ENCODE data around the gene TMEM132D.

Gene TMEM132D

GRCh38 chr12:129675496-129675895 lies 228.3 kb downstream of the TMEM132D start:
- ChIA-PET POLR2A (ENCODE audit: low non-redundant PET) (no interaction called here), CTCF (no interaction called here)
- TF ChIP-seq, protein P1, sequence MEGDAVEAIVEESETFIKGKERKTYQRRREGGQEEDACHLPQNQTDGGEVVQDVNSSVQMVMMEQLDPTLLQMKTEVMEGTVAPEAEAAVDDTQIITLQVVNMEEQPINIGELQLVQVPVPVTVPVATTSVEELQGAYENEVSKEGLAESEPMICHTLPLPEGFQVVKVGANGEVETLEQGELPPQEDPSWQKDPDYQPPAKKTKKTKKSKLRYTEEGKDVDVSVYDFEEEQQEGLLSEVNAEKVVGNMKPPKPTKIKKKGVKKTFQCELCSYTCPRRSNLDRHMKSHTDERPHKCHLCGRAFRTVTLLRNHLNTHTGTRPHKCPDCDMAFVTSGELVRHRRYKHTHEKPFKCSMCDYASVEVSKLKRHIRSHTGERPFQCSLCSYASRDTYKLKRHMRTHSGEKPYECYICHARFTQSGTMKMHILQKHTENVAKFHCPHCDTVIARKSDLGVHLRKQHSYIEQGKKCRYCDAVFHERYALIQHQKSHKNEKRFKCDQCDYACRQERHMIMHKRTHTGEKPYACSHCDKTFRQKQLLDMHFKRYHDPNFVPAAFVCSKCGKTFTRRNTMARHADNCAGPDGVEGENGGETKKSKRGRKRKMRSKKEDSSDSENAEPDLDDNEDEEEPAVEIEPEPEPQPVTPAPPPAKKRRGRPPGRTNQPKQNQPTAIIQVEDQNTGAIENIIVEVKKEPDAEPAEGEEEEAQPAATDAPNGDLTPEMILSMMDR (conservative IDR thresholded peaks at IDR 0.05; ENCODE audit: low read depth): no peak
- DNase-seq (ENCODE audit: low spot score): no peak
- H3K27ac ChIP-seq: no peak overlapping the region

DNA sequence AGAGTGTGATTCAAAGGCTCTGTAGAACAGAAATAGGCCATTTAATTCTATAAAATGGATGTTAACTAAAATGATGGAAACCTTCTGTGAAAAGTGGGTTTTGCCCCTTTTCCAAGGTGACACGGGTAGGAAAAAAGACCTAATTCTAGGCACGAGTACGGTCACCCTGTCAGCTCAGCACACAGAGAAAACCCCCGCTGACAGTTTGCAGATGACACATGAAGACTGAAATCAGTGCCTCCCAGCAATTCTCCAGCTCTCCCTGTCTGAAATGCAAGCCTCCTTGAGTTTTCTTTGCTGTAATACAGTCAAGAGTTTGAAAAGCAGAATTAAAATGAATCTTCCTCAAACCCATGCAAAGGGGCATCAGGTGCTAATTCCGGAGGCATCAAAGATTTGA lies 230.0 kb downstream of the TMEM132D start:
- DNase-seq (ENCODE audit: low spot score): no peak
- CTCF ChIA-PET: no interaction called here
- H3K27ac ChIP-seq: no peak overlapping the region
- TF ChIP-seq, protein P1 (conservative IDR thresholded peaks at IDR 0.05; ENCODE audit: low read depth): no peak
- POLR2A ChIA-PET (ENCODE audit: low non-redundant PET): no interaction called here

DNA sequence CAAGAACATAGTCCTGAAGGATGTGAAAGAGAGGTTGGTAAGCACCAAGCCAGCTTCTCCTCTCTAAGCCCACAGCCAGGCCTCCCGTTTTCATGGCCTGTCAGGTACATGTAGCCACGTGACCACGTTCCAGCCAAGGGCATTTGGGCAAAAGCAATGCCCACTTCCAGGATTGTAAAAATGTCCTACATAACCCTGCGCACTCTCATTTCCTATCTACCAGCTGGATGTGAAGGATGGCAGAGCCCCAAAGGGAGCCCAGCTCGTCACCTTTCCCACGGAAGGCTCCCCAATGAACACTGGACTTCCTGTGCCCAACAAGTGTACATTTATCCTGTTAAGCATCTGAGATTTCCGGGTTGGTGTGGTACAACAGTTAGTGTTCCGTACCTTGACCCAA lies 231.7 kb downstream of the TMEM132D start:
- ChIA-PET CTCF (no interaction called here), POLR2A (ENCODE audit: low non-redundant PET) (no interaction called here)
- no peak overlapping the region for H3K27ac ChIP-seq
- no peak for DNase-seq (ENCODE audit: low spot score)
- TF ChIP-seq, protein P1 (conservative IDR thresholded peaks at IDR 0.05; ENCODE audit: low read depth): no peak

DNA sequence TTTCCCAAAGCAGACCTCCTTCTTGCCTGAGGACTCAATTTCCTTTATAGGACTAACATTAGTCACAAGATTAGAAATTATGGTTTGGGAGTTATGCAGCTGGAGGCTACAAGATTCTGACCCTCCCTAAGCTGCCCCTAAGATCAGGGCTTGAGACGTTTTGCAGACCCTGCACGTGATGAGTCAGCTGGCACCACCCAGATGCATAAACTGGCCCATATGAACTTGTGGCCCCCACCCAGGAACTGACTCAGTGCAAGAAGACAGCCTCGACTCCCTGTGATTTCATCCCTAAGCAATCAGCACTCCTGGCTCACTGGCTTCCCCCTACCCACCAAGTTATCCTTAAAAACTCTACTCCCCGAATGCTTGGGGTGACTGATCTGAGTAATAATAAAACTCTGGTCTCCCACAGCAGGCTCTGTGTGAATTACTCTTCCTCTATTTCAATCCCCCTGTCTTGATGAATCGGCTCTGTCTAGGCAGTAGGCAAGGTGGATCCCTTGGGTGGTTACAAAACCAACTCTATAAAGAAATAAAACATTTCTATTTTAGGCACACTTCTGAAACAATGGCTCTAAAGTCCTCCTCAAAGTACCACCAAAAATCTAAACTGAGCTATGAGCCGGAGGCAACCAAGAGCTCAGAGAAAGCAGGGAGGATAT lies 233.4 kb downstream of the TMEM132D start:
- TF ChIP-seq, protein P1 (conservative IDR thresholded peaks at IDR 0.05; ENCODE audit: low read depth): no peak
- DNase-seq (ENCODE audit: low spot score): no peak
- ChIA-PET CTCF (no interaction called here), POLR2A (ENCODE audit: low non-redundant PET) (no interaction called here)
- H3K27ac ChIP-seq: no peak overlapping the region

- POLR2A ChIA-PET (ENCODE audit: low non-redundant PET): no interaction called here
- CTCF ChIA-PET: no interaction called here
- no peak overlapping the region for H3K27ac ChIP-seq
- TF ChIP-seq, protein P1 (conservative IDR thresholded peaks at IDR 0.05; ENCODE audit: low read depth): no peak
- no peak for DNase-seq (ENCODE audit: low spot score)
Measured at GRCh38 chr12:129665414-129665813, 238.4 kb downstream of the TMEM132D start.

- CTCF ChIA-PET: no interaction called here
Measured at GRCh38 chr12:129662234-129662633, 241.6 kb downstream of the TMEM132D start.

More at GRCh38 chr12:129662234-129662633, 241.6 kb downstream of the TMEM132D start:
- POLR2A ChIA-PET (ENCODE audit: low non-redundant PET): no interaction called here
- TF ChIP-seq, protein P1 (conservative IDR thresholded peaks at IDR 0.05; ENCODE audit: low read depth): no peak
- no peak overlapping the region for H3K27ac ChIP-seq
- peak; percentile 36 for DNase-seq (ENCODE audit: low spot score)

All from RWPE1 (cell line).